ENCODE measurements around the gene COL15A1.

- TF ChIP-seq CTCF (IDR thresholded peaks at IDR 0.05 in 8 of 11, conservative IDR thresholded peaks at IDR 0.05 in 3 of 11): no peak
- TF ChIP-seq POLR2A (IDR thresholded peaks at IDR 0.05): no peak
Measured at GRCh38 chr9:99095565-99095964, 151.9 kb downstream of the COL15A1 start.

All from spleen (tissue), 7 donors.